Measurements from ENCODE around the gene AGRN.
"Not testable (repeated sequence)": the region's sequence is repeated elsewhere in the genome, so short reads cannot be mapped to it uniquely, and the experiment has no call there.

AGRN gene

DNA sequence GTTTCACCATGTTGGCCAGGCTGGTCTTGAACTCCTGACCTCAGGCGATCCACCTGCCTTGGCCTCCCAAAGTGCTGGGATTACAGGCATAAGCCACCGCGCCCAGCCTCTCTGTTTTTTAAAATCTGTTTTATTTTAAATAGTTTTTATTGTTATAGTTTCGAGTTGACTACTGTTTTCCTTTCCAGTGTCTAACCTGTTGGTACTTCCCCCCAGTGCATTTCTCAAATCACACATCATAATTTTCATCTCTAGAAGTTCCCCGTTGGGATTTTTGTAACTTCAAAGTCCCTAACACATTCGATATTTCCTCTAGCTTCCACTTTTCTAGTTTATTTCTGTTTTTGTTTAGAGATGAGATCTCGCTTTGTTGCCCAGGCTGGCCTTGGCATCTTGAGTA, 27.6 kb upstream of the AGRN start:
- Histone ChIP-seq H3K9me2 (replicated peaks; ENCODE audit: insufficient read depth, low read length) (no peaks in the 10 kb centered on the region), H4K20me1 (ENCODE audit: insufficient read depth, low read length) (no peaks in the 10 kb centered on the region), H3K9ac (ENCODE audit: low read length) (no peak overlapping the region), H3K79me2 (ENCODE audit: low read length) (no peaks in the 10 kb centered on the region), H3F3A (ENCODE audit: insufficient read depth, low read length) (no peaks in the 10 kb centered on the region), H2AFZ (ENCODE audit: low read length) (no peak overlapping the region), H3K9me3 (replicated peaks; ENCODE audit: insufficient read depth, low read length) (no peaks in the 10 kb centered on the region), H3K27ac (ENCODE audit: low read length) (no peak overlapping the region), H3K4me1 (ENCODE audit: low read length) (no peaks in the 10 kb centered on the region), H3K36me3 (replicated peaks; ENCODE audit: insufficient read depth, low read length) (no peaks in the 10 kb centered on the region), H3K27me3 (replicated peaks; ENCODE audit: insufficient read depth, low read length) (peaks cover 90% of the 10 kb centered on the region), H3K4me3 (ENCODE audit: low read length) (no peak overlapping the region), H3K4me2 (ENCODE audit: low read depth, low read length) (no peak overlapping the region)
- TF ChIP-seq EZH2 (optimal IDR thresholded peaks at IDR 0.05; ENCODE audit: low read depth, low read length) (no peak), EZH2phosphoT487 (IDR thresholded peaks at IDR 0.05; ENCODE audit: low read length) (no peak)
- TF ChIP-seq, protein P1, sequence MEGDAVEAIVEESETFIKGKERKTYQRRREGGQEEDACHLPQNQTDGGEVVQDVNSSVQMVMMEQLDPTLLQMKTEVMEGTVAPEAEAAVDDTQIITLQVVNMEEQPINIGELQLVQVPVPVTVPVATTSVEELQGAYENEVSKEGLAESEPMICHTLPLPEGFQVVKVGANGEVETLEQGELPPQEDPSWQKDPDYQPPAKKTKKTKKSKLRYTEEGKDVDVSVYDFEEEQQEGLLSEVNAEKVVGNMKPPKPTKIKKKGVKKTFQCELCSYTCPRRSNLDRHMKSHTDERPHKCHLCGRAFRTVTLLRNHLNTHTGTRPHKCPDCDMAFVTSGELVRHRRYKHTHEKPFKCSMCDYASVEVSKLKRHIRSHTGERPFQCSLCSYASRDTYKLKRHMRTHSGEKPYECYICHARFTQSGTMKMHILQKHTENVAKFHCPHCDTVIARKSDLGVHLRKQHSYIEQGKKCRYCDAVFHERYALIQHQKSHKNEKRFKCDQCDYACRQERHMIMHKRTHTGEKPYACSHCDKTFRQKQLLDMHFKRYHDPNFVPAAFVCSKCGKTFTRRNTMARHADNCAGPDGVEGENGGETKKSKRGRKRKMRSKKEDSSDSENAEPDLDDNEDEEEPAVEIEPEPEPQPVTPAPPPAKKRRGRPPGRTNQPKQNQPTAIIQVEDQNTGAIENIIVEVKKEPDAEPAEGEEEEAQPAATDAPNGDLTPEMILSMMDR (IDR thresholded peaks at IDR 0.05; ENCODE audit: low read length): no peak
- DNase-seq: no peak

DNA sequence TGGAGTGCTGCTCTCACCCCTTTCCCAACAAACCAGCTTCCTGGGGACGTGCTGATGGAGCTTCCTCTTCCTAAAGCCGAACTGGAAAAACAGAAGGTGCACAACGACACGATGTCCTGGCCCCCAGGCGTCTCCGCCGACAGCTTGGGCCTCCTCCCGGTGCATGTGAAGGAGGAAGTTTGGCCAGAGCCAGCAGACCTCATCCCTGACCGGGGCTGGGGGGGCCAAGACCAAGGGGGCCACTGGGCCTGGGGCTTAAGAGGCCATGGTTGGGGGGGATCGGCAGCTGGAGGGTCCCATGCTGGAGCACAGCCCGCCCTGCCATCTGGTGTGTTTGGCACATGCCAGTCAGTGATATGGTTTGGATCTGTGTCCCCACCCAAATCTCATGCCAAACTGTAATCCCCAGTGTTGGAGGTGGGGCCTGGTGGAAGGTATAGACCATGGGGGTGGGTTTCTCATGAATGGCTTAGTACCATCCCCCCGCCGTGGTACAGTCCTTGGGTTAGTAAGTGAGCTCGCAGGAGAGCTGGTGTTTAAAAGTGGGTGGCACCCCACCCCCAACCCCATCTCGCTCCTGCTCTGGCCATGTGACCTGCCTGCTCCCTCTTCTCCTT, 26.4 kb upstream of the AGRN start:
- H3K27me3 ChIP-seq (replicated peaks; ENCODE audit: insufficient read depth, low read length): peaks cover 90% of the 10 kb centered on the region

DNA sequence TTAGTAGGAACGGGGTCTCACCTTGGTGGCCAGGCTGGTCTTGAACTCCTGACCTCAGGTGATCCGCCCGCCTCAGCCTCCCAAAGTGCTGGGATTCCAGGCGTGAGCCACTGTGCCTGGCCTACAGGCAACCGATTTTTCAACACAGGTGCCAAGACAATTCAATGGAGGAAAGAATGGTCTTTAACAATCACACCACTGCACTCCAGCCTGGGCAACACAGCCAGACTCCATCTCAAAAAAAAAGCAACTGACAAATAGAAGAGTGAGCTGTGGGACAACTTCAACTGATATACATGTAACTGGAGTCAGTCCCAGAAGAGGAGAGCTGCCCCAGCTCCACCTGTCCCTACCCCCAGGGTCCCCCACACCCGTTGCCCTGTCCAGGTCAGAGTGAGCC, 25.4 kb upstream of the AGRN start:
- not testable (repeated sequence) for H3K4me3 ChIP-seq (ENCODE audit: low read length); H3K4me1 ChIP-seq (ENCODE audit: low read length); H3K9me2 ChIP-seq (replicated peaks; ENCODE audit: insufficient read depth, low read length); H3K9ac ChIP-seq (ENCODE audit: low read length); DNase-seq; H4K20me1 ChIP-seq (ENCODE audit: insufficient read depth, low read length); H3F3A ChIP-seq (ENCODE audit: insufficient read depth, low read length); H3K27ac ChIP-seq (ENCODE audit: low read length); H3K9me3 ChIP-seq (replicated peaks; ENCODE audit: insufficient read depth, low read length); H3K4me2 ChIP-seq (ENCODE audit: low read depth, low read length); H3K36me3 ChIP-seq (replicated peaks; ENCODE audit: insufficient read depth, low read length); H2AFZ ChIP-seq (ENCODE audit: low read length); H3K79me2 ChIP-seq (ENCODE audit: low read length)
- H3K27me3 ChIP-seq (replicated peaks; ENCODE audit: insufficient read depth, low read length): peaks cover 86% of the 10 kb centered on the region

More for the DNA sequence above, 26.4 kb upstream of the AGRN start:
- Histone ChIP-seq H4K20me1 (ENCODE audit: insufficient read depth, low read length) (no peaks in the 10 kb centered on the region), H3K27ac (ENCODE audit: low read length) (no peak overlapping the region), H3K4me1 (ENCODE audit: low read length) (no peaks in the 10 kb centered on the region), H3K9ac (ENCODE audit: low read length) (no peak overlapping the region), H2AFZ (ENCODE audit: low read length) (no peak overlapping the region), H3K36me3 (replicated peaks; ENCODE audit: insufficient read depth, low read length) (no peaks in the 10 kb centered on the region), H3K79me2 (ENCODE audit: low read length) (no peaks in the 10 kb centered on the region), H3K9me2 (replicated peaks; ENCODE audit: insufficient read depth, low read length) (no peaks in the 10 kb centered on the region), H3K9me3 (replicated peaks; ENCODE audit: insufficient read depth, low read length) (no peaks in the 10 kb centered on the region), H3F3A (ENCODE audit: insufficient read depth, low read length) (no peaks in the 10 kb centered on the region), H3K4me2 (ENCODE audit: low read depth, low read length) (no peak overlapping the region), H3K4me3 (ENCODE audit: low read length) (no peak overlapping the region)
- TF ChIP-seq EZH2 (optimal IDR thresholded peaks at IDR 0.05; ENCODE audit: low read depth, low read length) (no peak), EZH2phosphoT487 (IDR thresholded peaks at IDR 0.05; ENCODE audit: low read length) (no peak)
- TF ChIP-seq, protein P1 (IDR thresholded peaks at IDR 0.05; ENCODE audit: low read length): no peak
- no peak for DNase-seq

Data from MM.1S (cell line).